Caco-2 (cell line): ENCODE data around the gene SLC6A7. TPM values are rescaled to one million over a fixed set of nuclear protein-coding genes. Genes with fewer than 3 reads are reported as not detected.
A peak's percentile ranks its signal among the peaks of the same experiment; 100 is the strongest.

Experiments used
- BruUV-seq: library from RNA; stranded (reverse); fragments of 400-500 nt; replicated peaks from 2 replicates; lab custom pipeline; 2021; lab: Mats Ljungman, UMichigan
- CTCF ChIA-PET: fragments of 300-600 bp; sonication (Branson Sonifier 250); formaldehyde crosslinking; loops from one replicate; lab custom pipeline; 2022; ENCODE audit warnings: antibody characterized with exemption; lab: Charles Lee
- POLR2A ChIA-PET: fragments of 300-600 bp; sonication (Branson Sonifier 250); formaldehyde crosslinking; loops from one replicate; lab custom pipeline; 2022; ENCODE audit warnings: antibody characterized with exemption; lab: Charles Lee
- DNase-seq, 2 experiments: peaks; one replicate each; pipeline versions ENCODE4 v3.0.0 to v3.0.0-alpha.2; 2020 to 2022
- H3K27me3 ChIP-seq: replicated peaks from 2 replicates; pipeline ENCODE4 v1.6.0; 2011; ENCODE audit warnings: low read length; ENCODE audit not compliant: control insufficient read depth, insufficient read depth
- H3K36me3 ChIP-seq: 2 replicates; pipeline ENCODE4 v1.5.1; 2011; ENCODE audit warnings: low read length; ENCODE audit not compliant: control insufficient read depth, insufficient read depth
- H3K4me1 ChIP-seq: fragments of 250-450 bp; sonication (Bioruptor Pico); 2 replicates; pipeline ENCODE4 v1.5.1; 2020; ENCODE audit warnings: mild to moderate bottlenecking
- H3K4me3 ChIP-seq: 2 replicates; pipeline ENCODE4 v1.5.1; 2011; ENCODE audit warnings: low read depth, mild to moderate bottlenecking, control low read depth, low read length
- H3K9me3 ChIP-seq: fragments of 250-450 bp; sonication (Bioruptor Pico); 2 replicates; pipeline ENCODE4 v1.5.1; 2020; ENCODE audit warnings: mild to moderate bottlenecking, moderate library complexity
- H3K27ac Mint-ChIP-seq: one replicate; pipeline ENCODE4 v1.8.0; 2022; ENCODE audit warnings: mixed read lengths; ENCODE audit not compliant: unreplicated experiment
- H3K27me3 Mint-ChIP-seq: one replicate; pipeline ENCODE4 v1.8.0; 2022; ENCODE audit warnings: mixed read lengths; ENCODE audit not compliant: insufficient read depth, unreplicated experiment
- H3K36me3 Mint-ChIP-seq: one replicate; pipeline ENCODE4 v1.8.0; 2022; ENCODE audit warnings: mild to moderate bottlenecking, mixed read lengths; ENCODE audit not compliant: insufficient read depth, unreplicated experiment
- H3K4me1 Mint-ChIP-seq: one replicate; pipeline ENCODE4 v1.8.0; 2022; ENCODE audit warnings: low read depth, mixed read lengths; ENCODE audit not compliant: unreplicated experiment
- H3K4me3 Mint-ChIP-seq: one replicate; pipeline ENCODE4 v1.8.0; 2022; ENCODE audit warnings: mild to moderate bottlenecking, moderate library complexity, mixed read lengths; ENCODE audit not compliant: unreplicated experiment
- H3K9me3 Mint-ChIP-seq: one replicate; pipeline ENCODE4 v1.8.0; 2022; ENCODE audit warnings: mixed read lengths; ENCODE audit not compliant: unreplicated experiment
- CTCF ChIP-seq, 2 experiments: fragments of 200-600 bp in 1 of 2; IDR thresholded peaks; 1 replicate in 1 of 2; 2 replicates in 1 of 2; pipeline versions ENCODE4 v1.5.1 to v1.8.0; 2011 to 2022; ENCODE audit warnings: antibody characterized with exemption in 1 of 2, control low read depth in 1 of 2, inconsistent platforms in 1 of 2, low read depth in 1 of 2, low read length in 1 of 2, mild to moderate bottlenecking in 1 of 2, moderate library complexity in 1 of 2; ENCODE audit not compliant: insufficient read depth in 1 of 2, severe bottlenecking in 1 of 2, unreplicated experiment in 1 of 2
- intact Hi-C: fragments of 100-400 bp; cut with micrococcal nuclease; formaldehyde crosslinking; loops from one replicate; pipeline ENCODE4 v1.10.0; 2022; ENCODE audit not compliant: unreplicated experiment
- total RNA-seq: library from RNA; stranded (reverse); gene quantifications from 2 replicates; pipeline ENCODE4 v1.2.3, GENCODE V29; 2022

SLC6A7 gene
- total RNA-seq, 1 experiment from 2014 or later, result not detected

GRCh38 chr5:150142185-150142958 is 47.5 kb upstream of the SLC6A7 start:
- H3K4me3 ChIP-seq, result no peak overlapping the region
- no peaks in the 10 kb centered on the region for H3K9me3 Mint-ChIP-seq
- CTCF ChIA-PET, result interaction anchor here (0.6 to 1.5 kb wide), 2 partner anchors 20 to 21 kb away, joined by 5 to 8 read pairs; no protein-coding TSS in a partner anchor
- peak overlapping the region; percentile 92 for H3K27ac Mint-ChIP-seq
- H3K36me3 ChIP-seq, result no peaks in the 10 kb centered on the region
- H3K27me3 ChIP-seq, result no peaks in the 10 kb centered on the region
- POLR2A ChIA-PET, result no interaction called here
- TF ChIP-seq CTCF (IDR thresholded peaks at IDR 0.05; ENCODE audit: insufficient read depth in 1 of 2, low read depth in 1 of 2, low read length in 1 of 2, severe bottlenecking in 1 of 2, unreplicated experiment in 1 of 2), result no peak
- peak in 1 of 2 experiments; percentile 57 for DNase-seq
- H3K4me3 Mint-ChIP-seq, result peak overlapping the region; percentile 37
- H3K4me1 Mint-ChIP-seq, result peaks cover 75% of the 10 kb centered on the region
- no peaks in the 10 kb centered on the region for H3K9me3 ChIP-seq
- H3K27me3 Mint-ChIP-seq, result no peaks in the 10 kb centered on the region
- intact Hi-C loops, result no loop called here
- H3K36me3 Mint-ChIP-seq, result peaks cover 11% of the 10 kb centered on the region
- peaks cover 84% of the 10 kb centered on the region for H3K4me1 ChIP-seq
- no TSS peak for BruUV-seq

- ChIA-PET POLR2A (no interaction called here), CTCF (interaction anchor here (0.6 kb wide), 1 partner anchor 22 kb away, joined by 8 read pairs; no protein-coding TSS in a partner anchor)
- TF ChIP-seq CTCF (IDR thresholded peaks at IDR 0.05; ENCODE audit: insufficient read depth in 1 of 2, low read depth in 1 of 2, low read length in 1 of 2, severe bottlenecking in 1 of 2, unreplicated experiment in 1 of 2), result no peak
- Mint-ChIP-seq H3K27me3 (no peaks in the 10 kb centered on the region), H3K36me3 (peaks cover 6% of the 10 kb centered on the region), H3K4me1 (peaks cover 69% of the 10 kb centered on the region), H3K9me3 (no peaks in the 10 kb centered on the region), H3K27ac (peak overlapping the region; percentile 92), H3K4me3 (peak overlapping the region; percentile 37)
- H3K4me3 ChIP-seq, result no peak overlapping the region
- H3K4me1 ChIP-seq, result peaks cover 79% of the 10 kb centered on the region
- intact Hi-C loops, result no loop called here
- no TSS peak for BruUV-seq
- 0 out of 2 replicates have a peak, but pooled peaks cover 1% of the 10 kb centered on the region for H3K9me3 ChIP-seq
- H3K27me3 ChIP-seq, result no peaks in the 10 kb centered on the region
- no peaks in the 10 kb centered on the region for H3K36me3 ChIP-seq
- DNase-seq, result peak in 1 of 2 experiments; percentile 47
Observed at GRCh38 chr5:150142959-150143349, 46.9 kb upstream of the SLC6A7 start.

- H3K4me3 ChIP-seq, result no peak overlapping the region
- 0 out of 2 replicates have a peak, but pooled peaks cover 2% of the 10 kb centered on the region for H3K9me3 ChIP-seq
- H3K27ac Mint-ChIP-seq, result peak overlapping the region; percentile 92
- H3K4me1 Mint-ChIP-seq, result peaks cover 66% of the 10 kb centered on the region
- H3K4me1 ChIP-seq, result peaks cover 72% of the 10 kb centered on the region
- no peaks in the 10 kb centered on the region for H3K9me3 Mint-ChIP-seq
- BruUV-seq, result no TSS peak
- peak overlapping the region; percentile 37 for H3K4me3 Mint-ChIP-seq
- no peaks in the 10 kb centered on the region for H3K27me3 Mint-ChIP-seq
- POLR2A ChIA-PET, result no interaction called here
- no peak for TF ChIP-seq CTCF (IDR thresholded peaks at IDR 0.05; ENCODE audit: insufficient read depth in 1 of 2, low read depth in 1 of 2, low read length in 1 of 2, severe bottlenecking in 1 of 2, unreplicated experiment in 1 of 2)
- intact Hi-C loops, result no loop called here
- H3K36me3 Mint-ChIP-seq, result peaks cover 6% of the 10 kb centered on the region
- no peaks in the 10 kb centered on the region for H3K27me3 ChIP-seq
- no peaks in the 10 kb centered on the region for H3K36me3 ChIP-seq
- peak; percentile 34 to 69 for DNase-seq
- CTCF ChIA-PET, result no interaction called here
Observed at GRCh38 chr5:150143350-150144245, 46.3 kb upstream of the SLC6A7 start.
